CD8-positive, alpha-beta memory T cell (primary cell): Measurements from ENCODE around the gene FSD1L. TPM values are rescaled to one million over a fixed set of nuclear protein-coding genes. Genes with fewer than 3 reads are reported as not detected.

Experiments
- polyA plus RNA-seq: library from polyadenylated mRNA; unstranded; fragments of 300-500 nt; fragmentation: Illumina TruSeq; gene quantifications from one replicate; pipeline ENCODE4 v1.2.3, GENCODE V29; 2021
- total RNA-seq, 2 experiments: library from RNA; stranded (reverse); gene quantifications; one replicate each; pipeline ENCODE4 v1.2.3, GENCODE V29; 2021

The FSD1L gene
- total and polyA plus RNA-seq, 3 experiments from 2014 or later: 0.53 to 4.3 (median 3.8) TPM

Other genes starting within 250 kb of the FSD1L start
- gene SLC44A1, start 203.4 kb upstream of the FSD1L start, total RNA-seq: 1 to 10 TPM; 7.8 to 8.3 TPM
- gene SLC44A1, start 203.4 kb upstream of the FSD1L start, polyA plus RNA-seq: 14.9 TPM
- 10 to 100 TPM; 17.3 to 17.4 TPM for gene FKTN, start 110.1 kb downstream of the FSD1L start, total RNA-seq
- 1.5 TPM for gene FKTN, start 110.1 kb downstream of the FSD1L start, polyA plus RNA-seq
- under 1 TPM in 1 of 2 experiments, not detected in 1; 0.51 TPM for gene TAL2, start 214.4 kb downstream of the FSD1L start, total RNA-seq
- not detected for gene TAL2, start 214.4 kb downstream of the FSD1L start, polyA plus RNA-seq
- gene TMEM38B, start 246.5 kb downstream of the FSD1L start, total RNA-seq: 10 to 100 TPM; 16.1 to 19.2 TPM
- 18.5 TPM for gene TMEM38B, start 246.5 kb downstream of the FSD1L start, polyA plus RNA-seq